Measurements from ENCODE around the gene LHX4.
A peak's percentile ranks its signal among the peaks of the same experiment; 100 is the strongest.

LHX4 gene

GRCh38 chr1:180224902-180225301 lies 5.2 kb upstream of the LHX4 start:
- Histone ChIP-seq H4K20me1 (ENCODE audit: control insufficient read depth, insufficient read depth, low read depth, low read length) (no peaks in the 10 kb centered on the region), H3K4me1 (ENCODE audit: control insufficient read depth, low read length) (peaks cover 48% of the 10 kb centered on the region), H3K9me2 (replicated peaks; ENCODE audit: control insufficient read depth, low read length) (no peaks in the 10 kb centered on the region), H3K79me2 (ENCODE audit: control insufficient read depth, low read length) (no peaks in the 10 kb centered on the region), H3K9me3 (ENCODE audit: control insufficient read depth, insufficient read depth, low read length) (peaks cover 4% of the 10 kb centered on the region; the same call in 1 of the 2 replicates), H3K36me3 (ENCODE audit: control insufficient read depth, low read length) (no peaks in the 10 kb centered on the region), H3F3A (ENCODE audit: control insufficient read depth, insufficient read depth) (peaks cover 7% of the 10 kb centered on the region), H3K27me3 (ENCODE audit: control insufficient read depth, low read length) (peaks cover 6% of the 10 kb centered on the region; the same call in 1 of the 2 replicates), H3K4me3 (ENCODE audit: low read length) (no peak overlapping the region), H3K27ac (ENCODE audit: low read depth, low read length) (no peak overlapping the region), H3K4me2 (ENCODE audit: low read length) (no peak overlapping the region)
- TF ChIP-seq EZH2phosphoT487 (IDR thresholded peaks at IDR 0.05; ENCODE audit: borderline replicate concordance, low read length) = no peak
- TF ChIP-seq, protein P1, sequence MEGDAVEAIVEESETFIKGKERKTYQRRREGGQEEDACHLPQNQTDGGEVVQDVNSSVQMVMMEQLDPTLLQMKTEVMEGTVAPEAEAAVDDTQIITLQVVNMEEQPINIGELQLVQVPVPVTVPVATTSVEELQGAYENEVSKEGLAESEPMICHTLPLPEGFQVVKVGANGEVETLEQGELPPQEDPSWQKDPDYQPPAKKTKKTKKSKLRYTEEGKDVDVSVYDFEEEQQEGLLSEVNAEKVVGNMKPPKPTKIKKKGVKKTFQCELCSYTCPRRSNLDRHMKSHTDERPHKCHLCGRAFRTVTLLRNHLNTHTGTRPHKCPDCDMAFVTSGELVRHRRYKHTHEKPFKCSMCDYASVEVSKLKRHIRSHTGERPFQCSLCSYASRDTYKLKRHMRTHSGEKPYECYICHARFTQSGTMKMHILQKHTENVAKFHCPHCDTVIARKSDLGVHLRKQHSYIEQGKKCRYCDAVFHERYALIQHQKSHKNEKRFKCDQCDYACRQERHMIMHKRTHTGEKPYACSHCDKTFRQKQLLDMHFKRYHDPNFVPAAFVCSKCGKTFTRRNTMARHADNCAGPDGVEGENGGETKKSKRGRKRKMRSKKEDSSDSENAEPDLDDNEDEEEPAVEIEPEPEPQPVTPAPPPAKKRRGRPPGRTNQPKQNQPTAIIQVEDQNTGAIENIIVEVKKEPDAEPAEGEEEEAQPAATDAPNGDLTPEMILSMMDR (IDR thresholded peaks at IDR 0.05; ENCODE audit: low read depth, low read length, poor library complexity, severe bottlenecking) = no peak

GRCh38 chr1:180225403-180225802 lies 4.7 kb upstream of the LHX4 start:
- H3K36me3 ChIP-seq (ENCODE audit: control insufficient read depth, low read length) = no peaks in the 10 kb centered on the region
- H3K27me3 ChIP-seq (ENCODE audit: control insufficient read depth, low read length) = peaks cover 8% of the 10 kb centered on the region
- H4K20me1 ChIP-seq (ENCODE audit: control insufficient read depth, insufficient read depth, low read depth, low read length) = no peaks in the 10 kb centered on the region
- peaks cover 7% of the 10 kb centered on the region for H3F3A ChIP-seq (ENCODE audit: control insufficient read depth, insufficient read depth)
- peaks cover 49% of the 10 kb centered on the region for H3K4me1 ChIP-seq (ENCODE audit: control insufficient read depth, low read length)
- peaks cover 4% of the 10 kb centered on the region; the same call in 1 of the 2 replicates for H3K9me3 ChIP-seq (ENCODE audit: control insufficient read depth, insufficient read depth, low read length)
- no peak overlapping the region for H3K27ac ChIP-seq (ENCODE audit: low read depth, low read length)
- no peak overlapping the region; the same call in 1 of the 2 replicates for H3K4me2 ChIP-seq (ENCODE audit: low read length)
- H3K79me2 ChIP-seq (ENCODE audit: control insufficient read depth, low read length) = no peaks in the 10 kb centered on the region
- H3K9me2 ChIP-seq (replicated peaks; ENCODE audit: control insufficient read depth, low read length) = no peaks in the 10 kb centered on the region
- H3K4me3 ChIP-seq (ENCODE audit: low read length) = no peak overlapping the region
- no peak for TF ChIP-seq EZH2phosphoT487 (IDR thresholded peaks at IDR 0.05; ENCODE audit: borderline replicate concordance, low read length)
- TF ChIP-seq, protein P1 (IDR thresholded peaks at IDR 0.05; ENCODE audit: low read depth, low read length, poor library complexity, severe bottlenecking) = no peak

DNA sequence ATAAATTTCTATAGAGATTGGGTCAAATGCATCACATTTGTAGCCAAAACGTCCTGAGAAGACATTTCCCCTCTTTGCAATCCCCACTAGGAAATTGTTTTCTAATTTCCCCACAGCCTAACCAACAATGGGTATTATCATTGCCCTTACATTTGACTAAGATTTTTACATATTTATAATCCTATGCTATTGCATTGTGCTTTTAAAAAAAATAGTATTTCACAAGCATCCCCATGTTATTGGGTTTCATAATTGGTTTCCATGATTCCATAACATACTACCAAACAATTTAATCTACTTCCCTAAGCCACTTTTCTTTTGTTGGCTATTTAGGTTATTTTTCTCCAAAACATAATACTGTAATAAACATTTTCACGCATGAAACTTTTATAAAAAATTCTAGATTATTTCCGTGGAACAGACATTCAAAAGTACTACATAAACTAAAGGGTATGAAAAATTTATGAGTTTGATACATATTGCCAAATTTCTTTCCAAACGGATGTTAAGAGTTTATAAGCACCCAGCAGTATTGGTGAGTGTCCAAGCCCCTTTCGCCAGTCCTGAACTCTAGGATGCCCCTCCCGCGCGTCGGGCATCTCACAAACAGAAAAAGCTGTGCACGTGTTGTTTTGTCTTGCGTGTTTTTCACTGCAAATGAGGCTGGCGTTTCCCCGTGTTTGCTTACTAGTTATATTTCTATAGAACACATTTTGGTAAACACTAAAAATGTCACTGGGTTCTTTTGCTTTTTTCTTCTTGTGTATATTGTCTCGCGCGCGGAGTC lies 2.0 kb upstream of the LHX4 start:
- Histone ChIP-seq H3K9me3 (ENCODE audit: control insufficient read depth, insufficient read depth, low read length) (peaks cover 4% of the 10 kb centered on the region; the same call in 1 of the 2 replicates), H3K9me2 (replicated peaks; ENCODE audit: control insufficient read depth, low read length) (no peaks in the 10 kb centered on the region), H3F3A (ENCODE audit: control insufficient read depth, insufficient read depth) (peaks cover 7% of the 10 kb centered on the region), H4K20me1 (ENCODE audit: control insufficient read depth, insufficient read depth, low read depth, low read length) (peaks cover 7% of the 10 kb centered on the region; the same call in 1 of the 2 replicates), H3K27me3 (ENCODE audit: control insufficient read depth, low read length) (peaks cover 29% of the 10 kb centered on the region), H3K36me3 (ENCODE audit: control insufficient read depth, low read length) (no peaks in the 10 kb centered on the region), H3K4me3 (ENCODE audit: low read length) (no peak overlapping the region), H3K27ac (ENCODE audit: low read depth, low read length) (no peak overlapping the region), H3K4me2 (ENCODE audit: low read length) (peak overlapping the region; percentile 75), H3K4me1 (ENCODE audit: control insufficient read depth, low read length) (peaks cover 61% of the 10 kb centered on the region), H3K79me2 (ENCODE audit: control insufficient read depth, low read length) (peaks cover 3% of the 10 kb centered on the region; the same call in 1 of the 2 replicates)
- TF ChIP-seq EZH2phosphoT487 (IDR thresholded peaks at IDR 0.05; ENCODE audit: borderline replicate concordance, low read length) = no peak
- TF ChIP-seq, protein P1 (IDR thresholded peaks at IDR 0.05; ENCODE audit: low read depth, low read length, poor library complexity, severe bottlenecking) = no peak

Measured in DOHH2 (cell line).